Motor neuron (in vitro differentiated cells): ENCODE measurements around the gene MSX2. TPM values are rescaled to one million over a fixed set of nuclear protein-coding genes. Genes with fewer than 3 reads are reported as not detected.
A peak's percentile ranks its signal among the peaks of the same experiment; 100 is the strongest.

Experiments used
- ATAC-seq, 8 experiments: fragments of 200-7000 bp; cut with Tn5 transposase; replicated peaks in 6 of 8; 2 replicates each; pipeline ENCODE4 v1.8.0; 2021; ENCODE audit warnings: mild to moderate bottlenecking in 8 of 8, moderate library complexity in 8 of 8
- H3K27ac ChIP-seq, 2 donors: fragments of 250-450 bp; sonication (Bioruptor Pico); 2 replicates each; pipeline ENCODE4 v1.9.0; 2021; ENCODE audit warnings: antibody characterized with exemption in 2 of 2, mild to moderate bottlenecking in 2 of 2, moderate library complexity in 1 of 2
- H3K4me1 ChIP-seq, 2 donors: fragments of 250-450 bp; sonication (Bioruptor Pico); replicated peaks in 1 of 2; 2 replicates each; pipeline ENCODE4 v1.6.1; 2021; ENCODE audit warnings: antibody characterized with exemption in 2 of 2, mild to moderate bottlenecking in 2 of 2, moderate library complexity in 1 of 2
- H3K4me3 ChIP-seq, 5 donors: fragments of 250-450 bp; sonication (Bioruptor Pico); 2 replicates each; pipeline ENCODE4 v1.9.0; 2021; ENCODE audit warnings: antibody characterized with exemption in 5 of 5, mild to moderate bottlenecking in 5 of 5, moderate library complexity in 4 of 5
- WGBS, 10 experiments: fragments of 450-650 bp; shearing (Covaris generic); methylation state at CpG; one replicate each; pipeline ENCODE4 v1.0.0; 2022; 5-methylcytosine and 5-hydroxymethylcytosine counted together
- in situ Hi-C, 9 experiments: fragments of 400-800 bp; cut with MboI; loops; one replicate each; pipeline ENCODE4 v1.15.0; 2021; ENCODE audit warnings: low sequenced_read_pairs in 9 of 9, low pct_unique_long_range_greater_than_20kb in 2 of 9; ENCODE audit not compliant: unreplicated experiment in 9 of 9
- total RNA-seq, 8 experiments: library from RNA; unstranded; fragments of 300-600 nt; gene quantifications; 2 replicates each; pipeline versions ENCODE4 v1.2.3 to v1.2.4, GENCODE V29; 2022

Gene MSX2
- total RNA-seq, 8 experiments from 2014 or later = 0.11 to 5.1 (median 0.25) TPM; not detected in 1

- peaks cover 3 to 5% of the 10 kb centered on the region in 2 donors for H3K4me1 ChIP-seq
- peak overlapping the region in 2 of 5 donors; percentile 10 to 23 for H3K4me3 ChIP-seq
- in situ Hi-C loops = no loop called here
- 0 to 33% (median 12%) methylated on average over 1 to 16 of the region's 19 CpGs; no CpG with 5 or more reads in 1 of the 10 experiments for WGBS, 10 experiments
- no peak for ATAC-seq
- no peak overlapping the region for H3K27ac ChIP-seq
Measured at GRCh38 chr5:174721530-174722432, 2.6 kb upstream of the MSX2 start.

DNA sequence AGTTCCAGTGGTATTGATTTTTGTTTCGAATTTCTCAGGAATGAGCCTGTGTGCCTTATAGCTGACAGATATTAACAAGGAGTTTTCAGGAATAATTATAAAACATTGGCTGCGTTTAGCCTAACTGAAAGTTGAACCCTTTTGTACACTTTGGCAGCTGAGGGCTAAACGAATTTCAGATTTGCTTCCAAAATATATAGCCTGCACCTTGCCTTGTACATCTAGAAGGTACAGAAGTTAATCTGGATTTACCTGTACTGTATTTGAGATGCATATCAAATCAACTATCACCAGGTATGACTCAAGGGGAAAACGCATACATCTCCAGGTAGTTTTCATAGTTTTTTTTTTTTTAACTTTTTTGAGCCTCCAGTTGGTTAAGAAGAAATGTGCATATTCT is 1.9 kb upstream of the MSX2 start:
- ATAC-seq = no peak
- no peak overlapping the region for H3K27ac ChIP-seq
- H3K4me3 ChIP-seq = no peak overlapping the region
- in situ Hi-C loops = no loop called here
- WGBS, 10 experiments = 0 to 47% (median 15%) methylated on average over 2 to 4 of the region's 4 CpGs
- peaks cover 3 to 5% of the 10 kb centered on the region in 2 donors for H3K4me1 ChIP-seq

DNA sequence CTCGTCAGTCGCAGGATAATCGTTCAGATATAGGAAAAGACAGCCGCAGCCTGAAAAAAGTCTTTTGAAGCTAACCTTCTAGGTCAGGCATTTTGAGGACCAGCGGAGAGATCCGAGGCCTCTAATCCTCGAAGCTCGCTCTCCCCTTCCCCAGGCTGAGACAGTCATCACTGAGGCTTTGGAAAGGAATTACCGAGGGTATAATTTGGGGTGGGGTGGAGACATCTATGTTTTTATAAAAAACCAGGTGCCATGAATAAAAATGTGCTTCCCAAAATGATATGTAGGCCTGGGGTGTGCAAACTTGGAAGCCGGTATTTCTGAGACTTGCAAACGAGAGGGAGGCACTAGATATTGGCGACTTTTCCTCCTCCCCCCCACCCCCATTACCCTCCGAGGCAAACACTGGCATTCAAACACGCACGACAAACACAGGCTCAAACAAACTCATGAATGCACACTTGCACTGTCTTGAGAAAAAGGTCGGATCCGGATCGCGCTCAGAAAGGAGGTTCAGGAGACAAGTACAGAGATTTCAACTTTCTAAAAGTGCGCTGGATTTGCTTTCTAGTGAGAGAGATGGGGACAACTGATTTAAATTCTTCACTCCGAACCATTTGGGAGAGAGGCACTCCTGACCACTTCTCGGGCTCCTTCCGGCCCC is 935 bp upstream of the MSX2 start:
- H3K4me3 ChIP-seq = peak overlapping the region in 2 of 5 donors; percentile 32 to 49

GRCh38 chr5:174723979-174724483 is 351 bp upstream of the MSX2 start:
- Histone ChIP-seq H3K27ac (no peak overlapping the region), H3K4me3 (peak overlapping the region; percentile 25 to 49 (median 32)), H3K4me1 (peaks cover 3 to 5% of the 10 kb centered on the region in 2 donors)
- WGBS, 10 experiments = 0 to 23% (median 2%) methylated on average over 4 to 16 of the region's 20 CpGs; no CpG with 5 or more reads in 3 of the 10 experiments
- in situ Hi-C loops = no loop called here
- peak in 2 of 8 experiments; percentile 1 to 2 for ATAC-seq

More for the DNA sequence above, 935 bp upstream of the MSX2 start:
- Histone ChIP-seq H3K27ac (no peak overlapping the region), H3K4me1 (peaks cover 3 to 5% of the 10 kb centered on the region in 2 donors)
- WGBS, 10 experiments = 0 to 55% (median 12%) methylated on average over 3 to 16 of the region's 23 CpGs; no CpG with 5 or more reads in 3 of the 10 experiments
- ATAC-seq = no peak
- in situ Hi-C loops = no loop called here

DNA sequence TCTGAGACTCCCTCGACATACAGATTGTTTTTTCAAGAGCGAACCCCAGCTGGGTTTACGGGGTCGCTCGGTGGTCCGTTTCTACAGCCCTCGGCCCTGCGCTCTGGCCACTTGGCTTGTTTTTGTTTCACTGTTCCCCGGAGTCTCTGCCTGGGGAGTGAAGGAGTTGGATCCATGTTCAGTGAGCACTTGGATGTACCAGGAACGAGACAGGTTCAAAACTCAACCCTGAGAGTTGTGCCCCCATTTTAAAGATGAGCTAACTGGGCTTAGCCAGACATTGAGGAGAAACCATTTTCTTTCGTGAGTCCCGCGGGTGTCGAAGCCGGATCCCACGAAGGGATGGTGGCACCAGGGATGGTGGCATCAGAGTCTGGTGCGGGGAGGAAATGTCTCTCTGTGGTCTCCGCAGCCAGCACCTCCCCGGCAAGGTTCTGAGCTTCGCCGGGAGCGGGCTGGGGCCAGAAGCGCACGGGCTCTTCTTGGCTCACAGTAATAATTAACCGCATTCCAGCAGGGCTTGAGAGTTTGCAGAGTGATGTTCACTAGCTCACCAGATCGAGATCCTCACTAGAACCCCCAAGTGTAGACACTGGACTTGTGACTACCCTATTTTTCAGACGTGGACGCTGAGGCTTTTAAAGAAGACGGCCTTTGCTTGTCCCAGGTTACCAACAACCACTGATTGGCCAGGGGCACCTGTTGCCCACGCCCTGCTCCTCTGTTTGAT is 1.0 kb downstream of the MSX2 start:
- in situ Hi-C loops = loop anchor here in 3 of 9 experiments (25.0 kb wide), 1 partner anchor 313 kb away; no protein-coding TSS in a partner anchor
- WGBS, 10 experiments = 0 to 34% (median 5%) methylated on average over 1 to 11 of the region's 30 CpGs; no CpG with 5 or more reads in 1 of the 10 experiments
- no peak overlapping the region for H3K27ac ChIP-seq
- ATAC-seq = no peak
- H3K4me1 ChIP-seq = peaks cover 3% of the 10 kb centered on the region in 2 donors
- peak overlapping the region in 3 of 5 donors; percentile 32 to 49 (median 46) for H3K4me3 ChIP-seq

DNA sequence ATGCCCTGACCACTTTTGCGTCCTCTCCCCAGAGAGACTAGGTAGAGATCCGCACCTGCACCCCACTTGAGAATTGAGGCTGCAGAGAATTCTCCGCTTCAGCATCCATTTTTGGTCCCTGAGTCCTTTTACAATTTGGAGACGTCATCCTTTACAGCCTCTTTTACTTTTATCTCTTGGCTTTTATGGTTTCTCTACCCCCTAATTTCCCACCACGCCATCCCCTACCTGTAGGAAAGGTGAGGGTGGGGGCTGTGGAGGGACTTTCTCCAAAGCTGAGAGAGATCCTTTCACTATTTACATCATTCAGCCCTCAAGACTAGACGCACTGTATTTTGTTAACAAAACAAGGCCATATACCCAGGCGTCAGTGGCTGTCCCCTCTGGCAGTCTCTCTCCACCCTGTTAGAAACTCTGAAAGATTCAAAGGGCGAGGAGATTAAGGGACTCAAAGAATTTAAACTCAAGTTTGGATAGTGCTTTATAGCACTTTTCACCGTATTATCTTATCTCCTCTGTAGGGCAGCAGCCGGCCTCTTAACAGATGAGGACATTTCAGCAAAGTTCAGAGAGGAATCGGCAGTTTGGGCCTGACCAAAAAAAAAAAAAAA is 1.7 kb downstream of the MSX2 start:
- no peak for ATAC-seq
- Histone ChIP-seq H3K4me1 (peaks cover 3% of the 10 kb centered on the region in 2 donors), H3K4me3 (no peak overlapping the region), H3K27ac (no peak overlapping the region)
- WGBS, 10 experiments = 11 to 90% (median 26%) methylated on average over 2 to 8 of the region's 11 CpGs; no CpG with 5 or more reads in 1 of the 10 experiments
- in situ Hi-C loops = loop anchor here in 3 of 9 experiments (25.0 kb wide), 1 partner anchor 314 kb away; no protein-coding TSS in a partner anchor

DNA sequence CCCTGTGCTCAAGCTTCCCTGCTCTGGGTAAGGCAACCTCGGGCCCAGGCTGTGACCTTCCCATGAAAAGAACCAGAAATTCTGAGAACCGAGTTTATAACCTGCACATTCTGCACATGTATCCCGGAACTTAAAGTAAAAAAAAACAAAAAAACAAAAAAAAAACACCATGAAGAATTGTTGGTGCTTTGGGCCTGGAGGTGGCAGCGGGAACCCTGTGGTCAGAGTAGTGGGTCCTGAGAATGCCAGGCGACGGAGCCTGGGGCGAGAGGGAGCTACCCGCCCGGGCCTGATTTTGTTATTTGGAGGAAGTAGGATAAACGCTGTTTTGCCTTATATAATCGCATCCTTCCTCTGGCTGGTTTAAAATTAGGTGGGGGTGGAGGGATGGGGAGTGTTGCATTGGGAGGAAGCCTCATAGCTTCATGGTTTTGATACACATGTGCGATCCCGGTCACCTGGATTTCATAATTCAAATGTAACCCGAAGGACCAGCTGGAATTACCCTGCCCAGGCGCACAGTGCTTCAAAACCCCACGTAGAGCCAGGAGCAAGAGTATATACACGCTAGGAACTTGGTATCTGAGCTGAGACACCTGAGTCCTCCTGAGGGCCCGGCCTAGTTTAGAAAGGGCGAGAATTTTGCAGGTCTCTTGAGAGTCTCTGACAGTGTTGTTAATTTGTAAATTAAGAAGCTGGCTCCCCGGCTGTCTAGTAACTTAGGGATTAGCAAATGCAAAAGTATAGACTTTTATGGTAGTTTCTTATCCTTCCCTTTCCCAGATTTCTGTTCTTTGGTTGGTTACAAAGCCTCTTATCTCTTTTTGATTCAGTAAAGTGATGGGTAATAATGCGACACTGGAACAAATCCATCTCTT is 2.8 kb downstream of the MSX2 start:
- H3K4me1 ChIP-seq = peaks cover 0 to 13% of the 10 kb centered on the region in 2 donors
- no peak for ATAC-seq
- H3K27ac ChIP-seq = no peak overlapping the region
- H3K4me3 ChIP-seq = no peak overlapping the region
- in situ Hi-C loops = loop anchor here in 3 of 9 experiments (25.0 kb wide), 1 partner anchor 315 kb away; no protein-coding TSS in a partner anchor
- 17 to 86% (median 47%) methylated on average over 4 to 18 of the region's 21 CpGs for WGBS, 10 experiments

DNA sequence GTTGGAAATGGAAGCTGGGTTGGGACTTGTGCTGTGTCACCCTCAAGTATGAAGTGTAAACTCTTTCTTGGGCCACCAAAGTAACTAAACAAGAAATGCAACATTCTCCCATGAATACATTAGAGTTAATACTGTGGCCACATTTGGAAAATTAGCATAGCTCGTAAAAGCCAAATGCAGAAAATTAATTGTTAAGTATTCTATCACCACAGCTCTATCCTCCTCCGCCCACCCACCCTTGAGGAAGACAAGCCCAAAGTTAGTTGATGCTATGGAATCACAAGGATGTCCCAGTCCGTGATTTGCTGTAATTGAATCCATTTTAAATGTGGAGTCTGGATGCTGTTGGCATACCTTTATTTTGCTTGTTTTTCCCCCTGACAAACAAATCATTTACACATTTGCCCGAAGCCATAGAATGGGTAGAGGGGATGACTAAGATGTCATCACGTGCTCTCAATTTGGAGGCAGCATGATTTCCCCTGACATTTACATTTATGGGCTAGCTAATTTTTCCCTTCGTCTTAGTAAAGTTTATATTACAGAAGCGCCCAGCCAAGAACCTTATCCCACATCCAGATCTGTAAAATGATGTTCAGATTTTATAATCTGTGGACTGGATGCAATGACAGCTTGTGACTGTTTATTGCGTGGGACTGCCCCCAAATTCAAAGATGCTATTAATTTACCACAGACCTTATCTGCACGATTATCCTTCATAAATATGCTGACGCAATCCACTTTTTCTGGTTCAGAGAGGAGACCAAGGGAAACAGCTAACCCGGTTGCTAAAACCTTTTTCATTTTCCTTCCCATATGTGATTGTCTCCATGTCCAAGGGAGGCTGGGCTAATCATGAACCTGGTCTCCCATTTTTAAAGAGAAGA is 3.7 kb downstream of the MSX2 start:
- no peak for ATAC-seq
- no peak overlapping the region for H3K27ac ChIP-seq
- in situ Hi-C loops = loop anchor here in 3 of 9 experiments (25.0 kb wide), 1 partner anchor 316 kb away; no protein-coding TSS in a partner anchor
- 15 to 70% (median 38%) methylated on average over 3 to 11 of the region's 11 CpGs for WGBS, 10 experiments
- no peak overlapping the region for H3K4me3 ChIP-seq
- H3K4me1 ChIP-seq = peaks cover 0 to 13% of the 10 kb centered on the region in 2 donors

GRCh38 chr5:174729075-174729680 is 4.8 kb downstream of the MSX2 start:
- Histone ChIP-seq H3K4me3 (no peak overlapping the region), H3K27ac (no peak overlapping the region), H3K4me1 (peaks cover 0 to 13% of the 10 kb centered on the region in 2 donors)
- no peak for ATAC-seq
- WGBS, 10 experiments = 5 to 100% (median 59%) methylated on average over 1 to 13 of the region's 18 CpGs; no CpG with 5 or more reads in 2 of the 10 experiments
- in situ Hi-C loops = loop anchor here in 3 of 9 experiments (25.0 kb wide), 1 partner anchor 317 kb away; no protein-coding TSS in a partner anchor
